NCI-H2081 treated with DMSO at 0.1 percent for 48 hours (cell line): ENCODE data around the gene GALNT1.

Source experiments
- DNase-seq: peaks from one replicate; lab custom pipeline; 2025; lab: John Stamatoyannopoulos, UW

The GALNT1 gene

GRCh38 chr18:35716169-35716831, 134.8 kb downstream of the GALNT1 start:
- DNase-seq, result no peak

GRCh38 chr18:35717182-35717581, 135.6 kb downstream of the GALNT1 start:
- DNase-seq, result no peak

- DNase-seq, result no peak
Observed at GRCh38 chr18:35721431-35722081, 140.0 kb downstream of the GALNT1 start.

- DNase-seq, result no peak
Observed at GRCh38 chr18:35728676-35729075, 147.1 kb downstream of the GALNT1 start.

DNA sequence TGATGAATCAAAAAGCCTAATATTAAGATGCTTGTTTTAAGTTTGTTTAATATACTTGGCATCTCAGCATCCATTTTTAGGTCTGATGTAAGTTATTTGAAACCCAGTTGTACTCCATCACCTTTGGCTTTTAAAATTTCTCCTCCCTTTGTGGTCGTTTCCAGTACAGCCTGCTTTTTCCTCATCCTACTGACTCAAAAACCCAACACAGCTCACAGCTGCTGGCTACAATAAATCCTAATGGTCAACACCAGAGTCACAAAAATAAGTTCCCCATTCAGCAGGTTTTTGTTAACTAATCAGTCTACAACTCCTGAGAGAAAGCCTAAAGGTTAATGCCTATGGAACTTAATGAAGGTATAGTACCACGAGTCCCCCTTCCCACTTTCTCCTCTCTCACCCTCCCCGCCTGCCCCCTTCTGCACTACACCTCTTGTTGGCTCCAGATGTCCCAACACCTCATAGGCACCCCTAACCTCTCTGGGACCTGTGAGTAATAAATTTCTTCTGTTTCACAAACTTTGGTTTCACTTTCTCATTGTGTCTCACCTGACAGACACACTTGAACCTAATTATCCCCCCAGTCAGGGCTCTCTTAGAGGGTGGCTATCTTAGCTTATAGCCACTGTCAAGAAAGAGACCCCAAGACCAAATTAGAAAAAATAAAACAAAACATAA, 148.6 kb downstream of the GALNT1 start:
- no peak for DNase-seq

GRCh38 chr18:35730691-35731370, 149.3 kb downstream of the GALNT1 start:
- no peak for DNase-seq

- DNase-seq, result no peak
Observed at GRCh38 chr18:35731701-35732100, 150.2 kb downstream of the GALNT1 start.

GRCh38 chr18:35732162-35732561, 150.6 kb downstream of the GALNT1 start:
- DNase-seq, result no peak

DNA sequence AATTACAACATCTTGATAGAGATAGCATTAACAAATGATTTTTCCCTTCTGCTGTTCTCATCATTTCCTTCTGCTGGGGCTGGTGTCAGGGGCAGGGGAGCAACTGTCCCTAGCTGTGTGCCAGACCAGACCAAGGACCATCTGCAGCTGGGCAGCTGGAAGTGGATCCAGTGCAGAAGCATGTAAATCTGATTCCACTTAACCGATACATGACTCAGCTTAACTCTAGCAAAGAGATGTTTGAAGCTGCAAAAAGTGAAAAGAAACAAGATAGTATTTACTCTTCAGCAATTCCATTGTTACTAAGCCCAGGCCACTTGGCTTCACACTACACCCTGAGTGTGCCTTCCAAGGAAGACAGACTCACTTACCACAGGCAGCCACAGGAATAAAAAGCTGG, 151.1 kb downstream of the GALNT1 start:
- DNase-seq, result no peak

DNA sequence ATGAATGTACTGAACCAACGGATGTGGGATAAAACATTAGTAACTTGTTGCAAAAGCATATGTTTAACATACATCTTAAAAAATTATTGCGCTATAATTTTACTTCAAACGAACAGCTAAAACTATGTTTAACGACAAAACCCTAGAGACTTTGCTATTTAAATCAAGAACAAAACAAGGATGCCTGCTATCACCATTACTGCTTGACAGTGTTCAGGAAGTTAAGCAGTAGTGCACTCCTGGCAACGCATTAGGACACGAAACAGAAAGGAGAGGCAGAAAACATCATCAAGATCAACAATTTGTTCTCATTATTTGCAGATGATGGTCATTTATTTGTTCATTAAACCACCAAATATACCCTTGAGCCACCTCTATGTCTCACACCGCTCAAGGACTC, 151.9 kb downstream of the GALNT1 start:
- DNase-seq, result no peak

DNA sequence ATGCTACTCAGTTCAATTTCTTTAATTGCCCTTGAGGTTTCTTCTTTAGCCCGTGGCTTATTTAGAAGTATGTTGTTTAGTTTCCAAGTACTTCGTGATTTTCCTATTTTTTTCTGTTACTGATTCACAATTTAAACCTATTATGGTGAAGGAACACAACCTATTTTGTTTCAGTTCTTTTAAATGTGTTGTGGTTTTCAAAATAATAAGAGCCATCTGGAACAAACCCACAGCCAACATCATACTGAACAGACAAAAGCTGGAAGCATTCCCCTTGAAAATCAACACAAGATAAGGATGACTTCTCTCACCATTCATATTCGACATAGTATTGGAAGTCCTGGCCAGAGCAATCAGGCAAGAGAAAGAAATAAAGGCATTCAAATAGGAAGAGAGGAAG, 155.2 kb downstream of the GALNT1 start:
- DNase-seq, result no peak

GRCh38 chr18:35739778-35740177, 158.2 kb downstream of the GALNT1 start:
- DNase-seq, result no peak

DNA sequence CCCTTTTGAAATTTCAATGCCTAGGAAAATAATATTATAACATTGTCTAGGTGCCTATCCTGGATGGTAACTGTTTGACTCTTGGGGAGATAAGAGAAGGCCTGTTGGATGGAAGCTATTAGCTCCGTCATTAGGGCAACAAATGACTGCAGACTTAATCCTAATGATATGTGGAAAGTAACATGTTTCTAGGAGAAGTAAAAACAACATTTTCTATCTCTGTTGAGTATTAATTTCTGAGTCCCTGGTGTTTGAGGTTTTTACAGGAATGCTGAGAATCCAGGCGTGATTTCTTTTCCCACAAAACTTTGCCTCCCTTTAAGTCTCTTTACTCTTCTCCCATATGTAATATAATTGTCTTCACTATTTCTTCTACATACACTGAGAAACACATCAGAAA, 159.1 kb downstream of the GALNT1 start:
- no peak for DNase-seq

- DNase-seq, result no peak
Observed at GRCh38 chr18:35743916-35744315, 162.4 kb downstream of the GALNT1 start.

- no peak for DNase-seq
Observed at GRCh38 chr18:35745814-35746213, 164.3 kb downstream of the GALNT1 start.

DNA sequence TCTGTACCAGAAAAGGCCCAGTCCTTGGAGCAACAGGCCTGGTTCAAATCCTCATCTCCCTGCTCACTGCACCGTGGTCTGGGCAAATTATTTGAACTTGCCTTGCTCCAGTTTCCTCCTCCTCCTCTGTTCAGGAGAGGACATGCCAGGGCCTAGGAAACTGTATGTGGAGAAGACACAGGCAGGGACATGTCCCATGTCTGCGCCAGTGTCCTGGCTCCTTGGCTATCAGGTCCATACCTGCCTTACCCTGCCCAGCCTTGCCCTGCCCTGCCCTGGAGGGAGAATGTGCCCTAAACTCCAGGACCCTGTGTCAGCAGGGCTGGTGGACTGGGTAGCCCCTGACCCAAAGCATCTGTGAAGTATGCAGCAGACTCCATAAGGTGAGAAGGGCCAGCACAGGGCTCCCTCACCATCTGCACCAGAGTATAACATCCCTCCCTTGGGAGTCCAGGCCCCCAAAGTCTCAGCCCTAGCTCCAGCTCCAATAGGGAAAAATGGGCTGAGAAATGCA, 165.3 kb downstream of the GALNT1 start:
- no peak for DNase-seq

GRCh38 chr18:35747894-35748472, 166.4 kb downstream of the GALNT1 start:
- DNase-seq, result no peak

- no peak for DNase-seq
Observed at GRCh38 chr18:35749701-35750100, 168.2 kb downstream of the GALNT1 start.

DNA sequence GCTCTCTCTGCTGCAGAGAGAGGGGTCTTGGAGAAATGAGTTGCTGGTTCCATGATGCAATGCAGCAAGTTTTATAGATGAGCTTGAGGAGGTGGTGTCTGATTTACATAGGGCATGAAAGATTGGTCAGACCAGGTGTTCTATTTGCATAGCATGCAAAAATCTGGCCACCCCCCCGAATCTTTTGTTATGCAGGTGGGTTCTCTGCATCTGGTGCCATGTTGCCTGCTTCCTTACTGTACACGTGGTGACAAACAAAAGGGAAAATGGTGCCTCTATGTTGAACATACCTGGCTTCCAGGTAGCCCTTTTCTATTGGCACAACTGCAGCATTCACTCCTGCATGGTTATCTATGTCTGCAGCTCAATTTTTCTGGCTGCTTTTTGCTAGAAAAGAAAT, 169.4 kb downstream of the GALNT1 start:
- no peak for DNase-seq

GRCh38 chr18:35753306-35753910, 171.9 kb downstream of the GALNT1 start:
- no peak for DNase-seq

DNA sequence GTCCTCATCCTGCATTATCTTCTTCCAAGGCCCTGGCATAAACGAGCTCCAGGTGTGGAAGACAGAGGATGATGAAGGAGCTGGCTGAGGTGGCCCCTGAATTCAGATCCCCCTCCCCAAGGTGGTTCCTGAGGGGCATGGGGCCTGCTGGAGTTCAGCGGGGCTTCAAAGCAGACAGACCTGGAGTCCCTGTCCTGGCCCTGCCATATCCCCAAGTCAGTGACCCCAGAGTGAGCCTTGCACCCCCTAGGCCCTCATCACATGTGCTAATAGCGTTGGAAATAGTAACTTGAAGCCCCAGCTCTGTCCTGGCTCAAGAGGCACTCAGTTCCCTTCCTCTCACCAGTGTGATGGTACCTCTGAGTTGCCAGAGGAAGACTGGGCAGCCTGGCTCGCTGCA, 172.9 kb downstream of the GALNT1 start:
- no peak for DNase-seq

- DNase-seq, result no peak
Observed at GRCh38 chr18:35755369-35755768, 173.8 kb downstream of the GALNT1 start.
